H1 (cell line): Measurements from ENCODE around the gene DIDO1. TPM values are rescaled to one million over a fixed set of nuclear protein-coding genes. Genes with fewer than 3 reads are reported as not detected.

Source experiments
- CTCF ChIA-PET: fragments of 300-600 bp; sonication (Branson Sonifier 250); formaldehyde crosslinking; loops from one replicate; lab custom pipeline; 2021; ENCODE audit not compliant: partially characterized antibody; lab: Charles Lee
- POLR2A ChIA-PET: fragments of 300-600 bp; sonication (Branson Sonifier 250); formaldehyde crosslinking; loops from one replicate; lab custom pipeline; 2021; ENCODE audit warnings: inconsistent platforms; ENCODE audit not compliant: partially characterized antibody; lab: Charles Lee
- DNase-seq, 2 experiments: peaks; one replicate each; pipeline versions ENCODE4 v3.0.0 to v3.0.0-alpha.2; 2010 to 2022; ENCODE audit warnings: low spot score in 2 of 2, low read depth in 1 of 2, mixed read lengths in 1 of 2
- FAIRE-seq: peaks from 2 replicates; lab custom pipeline; 2011; peaks lifted over from hg19 to GRCh38; lab: Jason Lieb, UNC
- H2AFZ ChIP-seq: 2 replicates; pipeline ENCODE4 v1.8.1; 2012; ENCODE audit warnings: low read length, inconsistent platforms
- H2AK5ac ChIP-seq: 2 replicates; pipeline ENCODE4 v1.6.1; 2013; ENCODE audit warnings: low read depth, low read length
- H2BK120ac ChIP-seq: replicated peaks from 2 replicates; pipeline ENCODE3; 2013; ENCODE audit warnings: low read depth, low read length, inconsistent platforms
- H2BK12ac ChIP-seq: 2 replicates; pipeline ENCODE4 v1.6.1; 2013; ENCODE audit warnings: low read depth, low read length
- H2BK15ac ChIP-seq: 2 replicates; pipeline ENCODE4 v1.6.1; 2013; ENCODE audit warnings: low read length
- H2BK20ac ChIP-seq: 2 replicates; pipeline ENCODE4 v1.6.1; 2013; ENCODE audit warnings: low read length
- H2BK5ac ChIP-seq: 2 replicates; pipeline ENCODE4 v1.6.1; 2013; ENCODE audit warnings: low read depth, low read length
- H3K14ac ChIP-seq: 2 replicates; pipeline ENCODE4 v1.6.1; 2013; ENCODE audit warnings: inconsistent platforms; ENCODE audit not compliant: insufficient read length
- H3K18ac ChIP-seq: 2 replicates; pipeline ENCODE4 v1.6.1; 2013; ENCODE audit warnings: low read length; ENCODE audit errors: extremely low read depth
- H3K23ac ChIP-seq: 2 replicates; pipeline ENCODE4 v1.6.1; 2013; ENCODE audit warnings: inconsistent platforms; ENCODE audit not compliant: insufficient read length
- H3K23me2 ChIP-seq: 2 replicates; pipeline ENCODE4 v1.6.1; 2013; ENCODE audit warnings: low read depth, low read length
- H3K27ac ChIP-seq: 2 replicates; pipeline ENCODE4 v1.6.1; 2011; ENCODE audit warnings: low read depth, low read length, inconsistent platforms
- H3K27me3 ChIP-seq, 4 experiments: replicated peaks in 1 of 4; 1 replicate in 1 of 4; 2 replicates in 3 of 4; pipeline versions ENCODE4 v1.6.1 to v1.8.1; 2011 to 2013; ENCODE audit warnings: low read length in 3 of 4, mild to moderate bottlenecking in 3 of 4, inconsistent platforms in 2 of 4, mixed read lengths in 2 of 4, moderate library complexity in 1 of 4; ENCODE audit not compliant: control insufficient read depth in 3 of 4, insufficient read depth in 3 of 4; ENCODE audit errors: extremely low read depth in 1 of 4
- H3K36me3 ChIP-seq, 4 experiments: 2 replicates each; pipeline versions ENCODE4 v1.6.1 to v1.8.1; 2011 to 2013; ENCODE audit warnings: mild to moderate bottlenecking in 4 of 4, low read length in 3 of 4, moderate library complexity in 2 of 4, control low read depth in 1 of 4, inconsistent platforms in 1 of 4; ENCODE audit not compliant: insufficient read depth in 4 of 4, control insufficient read depth in 2 of 4
- H3K4ac ChIP-seq: replicated peaks from 2 replicates; pipeline ENCODE3; 2013; ENCODE audit warnings: low read length, low read depth, mixed read lengths, inconsistent platforms; ENCODE audit not compliant: insufficient read length
- H3K4me1 ChIP-seq, 4 experiments: replicated peaks in 1 of 4; 1 replicate in 1 of 4; 2 replicates in 3 of 4; pipeline versions ENCODE4 v1.6.1 to v1.8.1; 2011 to 2013; ENCODE audit warnings: low read length in 3 of 4, inconsistent platforms in 2 of 4, mixed read lengths in 1 of 4; ENCODE audit not compliant: insufficient read depth in 4 of 4, control insufficient read depth in 3 of 4
- H3K4me2 ChIP-seq, 2 experiments: 2 replicates each; pipeline versions ENCODE4 v1.6.1 to v1.8.1; 2011 to 2013; ENCODE audit warnings: low read depth in 2 of 2, low read length in 2 of 2, control low read depth in 1 of 2, inconsistent platforms in 1 of 2, mild to moderate bottlenecking in 1 of 2; ENCODE audit not compliant: insufficient read depth in 1 of 2
- H3K4me3 ChIP-seq, 4 experiments: fragments of 200-600, 300-600 bp in 1 of 4; sonication (generic), shearing (Covaris generic), sonication (Bioruptor Twin) in 1 of 4; 2 replicates each; pipeline versions ENCODE4 v1.5.1 to v1.8.1; 2011 to 2016; ENCODE audit warnings: low read length in 4 of 4, low read depth in 3 of 4, control low read depth in 2 of 4, inconsistent platforms in 2 of 4, mild to moderate bottlenecking in 2 of 4, mixed read lengths in 1 of 4, moderate library complexity in 1 of 4; ENCODE audit not compliant: insufficient read depth in 2 of 4; ENCODE audit errors: extremely low read depth in 1 of 4
- H3K56ac ChIP-seq: replicated peaks from 2 replicates; pipeline ENCODE3; 2013; ENCODE audit warnings: low read depth, mild to moderate bottlenecking, mixed read lengths, low read length, inconsistent platforms; ENCODE audit not compliant: insufficient read length
- H3K79me1 ChIP-seq: 2 replicates; pipeline ENCODE4 v1.6.1; 2013; ENCODE audit warnings: low read depth, low read length, control low read depth
- H3K79me2 ChIP-seq, 2 experiments: 2 replicates each; pipeline versions ENCODE4 v1.6.1 to v1.8.1; 2012 to 2013; ENCODE audit warnings: low read length in 2 of 2, mild to moderate bottlenecking in 2 of 2, inconsistent platforms in 1 of 2; ENCODE audit not compliant: insufficient read depth in 2 of 2, control insufficient read depth in 1 of 2
- H3K9ac ChIP-seq, 4 experiments: replicated peaks in 1 of 4; 1 replicate in 1 of 4; 2 replicates in 3 of 4; pipeline versions ENCODE4 v1.6.1 to v1.8.1; 2011 to 2013; ENCODE audit warnings: low read depth in 3 of 4, low read length in 3 of 4, control low read depth in 2 of 4, mild to moderate bottlenecking in 2 of 4, moderate library complexity in 2 of 4, inconsistent platforms in 1 of 4; ENCODE audit errors: extremely low read depth in 1 of 4
- H3K9me3 ChIP-seq, 2 experiments: 2 replicates each; pipeline versions ENCODE4 v1.6.1 to v1.8.1; 2012 to 2013; ENCODE audit warnings: mild to moderate bottlenecking in 2 of 2, moderate library complexity in 2 of 2, control low read depth in 1 of 2, inconsistent platforms in 1 of 2, low read depth in 1 of 2, low read length in 1 of 2, mixed read lengths in 1 of 2; ENCODE audit not compliant: insufficient read depth in 2 of 2
- H4K20me1 ChIP-seq, 2 experiments: replicated peaks in 1 of 2; 2 replicates each; pipeline versions ENCODE3 to v1.8.1; 2011 to 2013; ENCODE audit warnings: inconsistent platforms in 2 of 2, low read length in 2 of 2, mild to moderate bottlenecking in 1 of 2; ENCODE audit not compliant: insufficient read depth in 2 of 2, control insufficient read depth in 1 of 2
- H4K5ac ChIP-seq: 2 replicates; pipeline ENCODE4 v1.6.1; 2013; ENCODE audit warnings: low read length, low read depth, mixed read lengths, inconsistent platforms; ENCODE audit not compliant: insufficient read length
- H4K8ac ChIP-seq: 2 replicates; pipeline ENCODE4 v1.8.0; 2013; ENCODE audit warnings: mild to moderate bottlenecking, moderate library complexity, low read length, inconsistent platforms; ENCODE audit not compliant: insufficient read depth; ENCODE audit errors: extremely low read depth
- H4K91ac ChIP-seq: replicated peaks from 2 replicates; pipeline ENCODE3; 2013; ENCODE audit warnings: low read length, mixed read lengths, inconsistent platforms; ENCODE audit not compliant: insufficient read length
- BRCA1 ChIP-seq: IDR thresholded peaks from 2 replicates; pipeline ENCODE4 v1.6.1; 2012; ENCODE audit warnings: low read depth, low read length, improper control_type of control experiment
- CHD2 ChIP-seq: IDR thresholded peaks from 2 replicates; pipeline ENCODE4 v1.6.1; 2012; ENCODE audit warnings: low read length, improper control_type of control experiment
- CREB1 ChIP-seq: IDR thresholded peaks from 2 replicates; pipeline ENCODE4 v1.6.1; 2012; ENCODE audit warnings: inconsistent platforms
- CTCF ChIP-seq, 3 experiments: IDR thresholded peaks; 1 replicate in 2 of 3; 2 replicates in 1 of 3; pipeline versions ENCODE4 v1.5.1 to v1.6.1; 2011; ENCODE audit warnings: low read length in 3 of 3, mild to moderate bottlenecking in 3 of 3, inconsistent platforms in 2 of 3, low read depth in 1 of 3, moderate library complexity in 1 of 3; ENCODE audit not compliant: insufficient read depth in 1 of 3; ENCODE audit errors: control extremely low read depth in 1 of 3
- E2F6 ChIP-seq: IDR thresholded peaks from 2 replicates; pipeline ENCODE4 v1.6.1; 2012; ENCODE audit warnings: inconsistent platforms
- EGR1 ChIP-seq: IDR thresholded peaks from 2 replicates; pipeline ENCODE4 v1.6.1; 2011; ENCODE audit warnings: low read depth, low read length, borderline replicate concordance
- GTF2F1 ChIP-seq: IDR thresholded peaks from 2 replicates; pipeline ENCODE4 v1.6.1; 2012; ENCODE audit warnings: low read depth, low read length, improper control_type of control experiment, borderline replicate concordance
- MAX ChIP-seq: IDR thresholded peaks from 2 replicates; pipeline ENCODE4 v1.6.1; 2012; ENCODE audit warnings: inconsistent platforms
- RNF2 ChIP-seq: fragments of 200-900, 300-1000 bp; sonication (generic); IDR thresholded peaks from 2 replicates; pipeline ENCODE4 v1.7.1; 2016; ENCODE audit warnings: borderline replicate concordance, low read depth, mild to moderate bottlenecking, antibody characterized with exemption, low read length; ENCODE audit not compliant: poor library complexity, severe bottlenecking; ENCODE audit errors: missing control alignments
- TBP ChIP-seq: IDR thresholded peaks from 2 replicates; pipeline ENCODE4 v1.6.1; 2011; ENCODE audit warnings: low read depth, low read length, improper control_type of control experiment
- WGBS, 2 experiments: shearing (Covaris generic) in 1 of 2; methylation state at CpG; one replicate each; pipeline versions ENCODE4 v1.1.6 to v1.1.7; 2013 to 2015; ENCODE audit warnings: low lambda C conversion rate in 2 of 2, mixed read lengths in 2 of 2, inconsistent platforms in 1 of 2, low coverage in 1 of 2, missing lambda C conversion rate in 1 of 2; ENCODE audit not compliant: insufficient replicate concordance in 2 of 2, insufficient coverage in 1 of 2, insufficient read length in 1 of 2; ENCODE audit errors: extremely low coverage in 1 of 2, missing lambda C conversion rate in 1 of 2; 5-methylcytosine and 5-hydroxymethylcytosine counted together
- polyA plus RNA-seq, 7 experiments: library from polyadenylated mRNA; depleted of rRNA in 3 of 7; stranded (reverse) in 5 of 7; unstranded in 2 of 7; fragments of >200 nt in 5 of 7; fragments of 200-250 nt in 2 of 7; gene quantifications; 1 replicate in 5 of 7; 2 replicates in 1 of 7; 4 replicates in 1 of 7; pipeline versions ENCODE4 v1.2.1 to v1.2.3, GENCODE V29; 2011 to 2013; ENCODE audit warnings: missing spikeins in 2 of 7, mixed read lengths in 2 of 7
- total RNA-seq: library from RNA; stranded (reverse); fragmentation: NEBNext Ultra II Directional; extraction: Animal tissue kit (Norgen Biotek cat#: 25700); gene quantifications from 2 replicates; pipeline ENCODE4 v1.2.1, GENCODE V29; 2021

The DIDO1 gene
- total and polyA plus RNA-seq, 2 of the 8 experiments (the other 6 are each of a cell fraction or from before 2014, with no cell fraction given) = 53.6 to 82.8 TPM

- no peak overlapping the region for H4K8ac ChIP-seq
- CTCF ChIA-PET = interaction anchor here (0.9 to 6.4 kb wide), 6 partner anchors 8 to 84 kb away, joined by 3 to 56 read pairs (median 4); no protein-coding TSS in a partner anchor
- 98% methylated on average over 7 of the region's 7 CpGs; no CpG with 5 or more reads in 1 of the 2 experiments for WGBS, 2 experiments
- H3K4ac ChIP-seq = no peak overlapping the region
- FAIRE-seq = no peak
- no peak overlapping the region for H2AFZ ChIP-seq
- H3K79me1 ChIP-seq = peaks cover 3% of the 10 kb centered on the region; the same call in 1 of the 2 replicates
- no peak overlapping the region for H3K14ac ChIP-seq
- H3K36me3 ChIP-seq = peaks cover 31 to 49% (median 39%) of the 10 kb centered on the region in 4 experiments
- no peak for DNase-seq
- POLR2A ChIA-PET = interaction anchor here (0.7 to 8.5 kb wide), 7 partner anchors 11 to 51 kb away, joined by 3 to 88 read pairs (median 7); partner anchors contain the start of genes GID8 and TCFL5
- peaks cover 6 to 12% of the 10 kb centered on the region in 2 experiments for H4K20me1 ChIP-seq
- H2BK12ac ChIP-seq = no peak overlapping the region
- H3K79me2 ChIP-seq = no peaks in the 10 kb centered on the region
- no peak overlapping the region for H3K9ac ChIP-seq
- H3K56ac ChIP-seq = no peak overlapping the region
- no peak overlapping the region for H3K4me3 ChIP-seq
- no peak overlapping the region for H2BK15ac ChIP-seq
- peaks cover 0 to 19% (median 9%) of the 10 kb centered on the region in 4 experiments; a peak in 5 of 7 replicates for H3K4me1 ChIP-seq
- no peak overlapping the region for H3K18ac ChIP-seq
- no peak overlapping the region for H3K4me2 ChIP-seq
- no peak overlapping the region for H4K91ac ChIP-seq
- H4K5ac ChIP-seq = no peak overlapping the region
- no peak overlapping the region for H2BK20ac ChIP-seq
- H2AK5ac ChIP-seq = no peak overlapping the region
- H3K23me2 ChIP-seq = no peaks in the 10 kb centered on the region
- H2BK5ac ChIP-seq = no peak overlapping the region
- H2BK120ac ChIP-seq = no peak overlapping the region
- H3K27ac ChIP-seq = no peak overlapping the region
- no peaks in the 10 kb centered on the region for H3K27me3 ChIP-seq
- peaks cover 0 to 3% of the 10 kb centered on the region in 2 experiments; a peak in 1 of 4 replicates for H3K9me3 ChIP-seq
- H3K23ac ChIP-seq = no peak overlapping the region
- TF ChIP-seq EGR1 = no peak
- TF ChIP-seq TBP = no peak
- no peak for TF ChIP-seq CHD2
- TF ChIP-seq RNF2 = no peak
- TF ChIP-seq CREB1 = no peak
- no peak for TF ChIP-seq E2F6
- TF ChIP-seq BRCA1 = no peak
- TF ChIP-seq MAX = no peak
- no peak for TF ChIP-seq GTF2F1
- no peak for TF ChIP-seq CTCF (IDR thresholded peaks at IDR 0.05; ENCODE audit: control extremely low read depth in 1 of 3, insufficient read depth in 1 of 3, low read depth in 1 of 3, low read length in 3 of 3)
Observed at GRCh38 chr20:62886709-62887058, 39.6 kb downstream of the DIDO1 start.
